Hepatocyte (in vitro differentiated cells): Measurements from ENCODE around the gene GNB3. TPM values are rescaled to one million over a fixed set of nuclear protein-coding genes. Genes with fewer than 3 reads are reported as not detected.

Experiments used
- DNase-seq: peaks from one replicate; pipeline ENCODE4 v3.0.0-alpha.2; 2016; ENCODE audit warnings: low spot score
- H2AFZ ChIP-seq: fragments of 200-600 bp; sonication (generic); 2 replicates; pipeline ENCODE4 v1.6.0; 2016; ENCODE audit warnings: antibody characterized with exemption, mild to moderate bottlenecking
- H3K27ac ChIP-seq: fragments of 200-600 bp; sonication (generic); 2 replicates; pipeline ENCODE4 v1.5.1; 2016; ENCODE audit warnings: mild to moderate bottlenecking
- H3K27me3 ChIP-seq: fragments of 200-600 bp; sonication (generic); 2 replicates; pipeline ENCODE4 v1.6.1; 2016
- H3K36me3 ChIP-seq: fragments of 200-600 bp; sonication (generic); replicated peaks from 2 replicates; pipeline ENCODE4 v1.5.1; 2016; ENCODE audit warnings: low read depth; ENCODE audit not compliant: insufficient read depth
- H3K4me1 ChIP-seq: fragments of 200-600 bp; sonication (generic); 2 replicates; pipeline ENCODE4 v1.5.1; 2016; ENCODE audit warnings: mild to moderate bottlenecking, moderate library complexity; ENCODE audit not compliant: insufficient read depth
- H3K4me2 ChIP-seq: fragments of 200-600 bp; sonication (generic); 2 replicates; pipeline ENCODE4 v1.6.0; 2016
- H3K4me3 ChIP-seq: fragments of 200-600 bp; sonication (generic); 2 replicates; pipeline ENCODE4 v1.5.1; 2016; ENCODE audit warnings: mild to moderate bottlenecking
- H3K79me2 ChIP-seq: fragments of 200-600 bp; sonication (generic); 2 replicates; pipeline ENCODE4 v1.6.0; 2017; ENCODE audit warnings: mild to moderate bottlenecking
- H3K9me2 ChIP-seq: fragments of 200-600 bp; sonication (generic); replicated peaks from 2 replicates; pipeline ENCODE4 v1.6.0; 2017; ENCODE audit warnings: mild to moderate bottlenecking; ENCODE audit not compliant: insufficient read depth
- H3K9me3 ChIP-seq: fragments of 200-600 bp; sonication (generic); 2 replicates; pipeline ENCODE4 v1.5.1; 2016; ENCODE audit warnings: low read depth, mild to moderate bottlenecking
- H4K20me1 ChIP-seq: fragments of 200-600 bp; sonication (generic); 2 replicates; pipeline ENCODE4 v1.6.0; 2016; ENCODE audit warnings: mild to moderate bottlenecking; ENCODE audit not compliant: insufficient read depth, poor library complexity, severe bottlenecking
- CTCF ChIP-seq: fragments of 200-600 bp; sonication (generic); IDR thresholded peaks from 2 replicates; pipeline ENCODE4 v1.5.1; 2016; ENCODE audit warnings: antibody characterized with exemption, mild to moderate bottlenecking; ENCODE audit not compliant: poor library complexity
- EZH2 ChIP-seq: fragments of 200-600 bp; sonication (generic); IDR thresholded peaks from 2 replicates; pipeline ENCODE4 v1.6.1; 2016; ENCODE audit warnings: antibody characterized with exemption, mild to moderate bottlenecking, borderline replicate concordance
- EZH2phosphoT487 ChIP-seq: fragments of 200-600 bp; sonication (generic); IDR thresholded peaks from one replicate; pipeline ENCODE4 v1.6.1; 2018; ENCODE audit warnings: antibody characterized with exemption, mild to moderate bottlenecking, low read depth, moderate library complexity; ENCODE audit not compliant: unreplicated experiment, severe bottlenecking
- WGBS: methylation state at CpG from one replicate; pipeline ENCODE4 v1.1.6; 2016; ENCODE audit warnings: low lambda C conversion rate; ENCODE audit errors: missing lambda C conversion rate; 5-methylcytosine and 5-hydroxymethylcytosine counted together
- polyA plus RNA-seq: library from polyadenylated mRNA; unstranded; fragments of >200 nt; fragmentation: Nextera tagmentation; extraction: Ambion mirVana; gene quantifications from 2 replicates; pipeline ENCODE4 v1.2.1, GENCODE V29; 2016
- total RNA-seq: library from RNA; depleted of rRNA; stranded (reverse); fragments of >200 nt; gene quantifications from 2 replicates; pipeline ENCODE4 v1.2.3, GENCODE V29; 2014

GNB3 gene
- total and polyA plus RNA-seq, 2 experiments from 2014 or later = 2.6 to 10.2 TPM

- TF ChIP-seq CTCF = no peak
- TF ChIP-seq EZH2phosphoT487 = no peak
- no peak for TF ChIP-seq EZH2
- H3K27ac ChIP-seq = no peak overlapping the region
- H3K4me2 ChIP-seq = no peak overlapping the region
- no peak overlapping the region for H2AFZ ChIP-seq
- H3K27me3 ChIP-seq = no peaks in the 10 kb centered on the region
- no peak for DNase-seq
- H3K4me1 ChIP-seq = peaks cover 3% of the 10 kb centered on the region
- peaks cover 6% of the 10 kb centered on the region for H3K79me2 ChIP-seq
- 93% methylated on average over 12 of the region's 12 CpGs for WGBS
- H3K36me3 ChIP-seq = no peaks in the 10 kb centered on the region
- H3K9me3 ChIP-seq = no peaks in the 10 kb centered on the region
- no peaks in the 10 kb centered on the region for H3K9me2 ChIP-seq
- no peak overlapping the region for H3K4me3 ChIP-seq
- no peaks in the 10 kb centered on the region for H4K20me1 ChIP-seq
Measured at GRCh38 chr12:6831450-6831995, 9.2 kb upstream of the GNB3 start.

GRCh38 chr12:6832125-6832524, 8.6 kb upstream of the GNB3 start:
- no peaks in the 10 kb centered on the region for H3K36me3 ChIP-seq
- H4K20me1 ChIP-seq = no peaks in the 10 kb centered on the region
- H3K79me2 ChIP-seq = peaks cover 6% of the 10 kb centered on the region
- H3K27ac ChIP-seq = no peak overlapping the region
- WGBS = 95% methylated on average over 4 of the region's 4 CpGs
- peaks cover 2% of the 10 kb centered on the region for H3K4me1 ChIP-seq
- no peak overlapping the region for H2AFZ ChIP-seq
- no peaks in the 10 kb centered on the region for H3K27me3 ChIP-seq
- no peaks in the 10 kb centered on the region for H3K9me3 ChIP-seq
- H3K4me2 ChIP-seq = no peak overlapping the region
- no peak for DNase-seq
- TF ChIP-seq EZH2 (no peak), CTCF (no peak), EZH2phosphoT487 (no peak)
- H3K4me3 ChIP-seq = no peak overlapping the region
- H3K9me2 ChIP-seq = no peaks in the 10 kb centered on the region

GRCh38 chr12:6833189-6833890, 7.4 kb upstream of the GNB3 start:
- H3K4me2 ChIP-seq = no peak overlapping the region
- H4K20me1 ChIP-seq = no peaks in the 10 kb centered on the region
- WGBS = 90% methylated on average over 6 of the region's 6 CpGs
- no peak overlapping the region for H3K4me3 ChIP-seq
- H3K27me3 ChIP-seq = no peaks in the 10 kb centered on the region
- H3K36me3 ChIP-seq = no peaks in the 10 kb centered on the region
- no peaks in the 10 kb centered on the region for H3K4me1 ChIP-seq
- no peak overlapping the region for H3K27ac ChIP-seq
- no peaks in the 10 kb centered on the region for H3K9me3 ChIP-seq
- DNase-seq = no peak
- no peak overlapping the region for H2AFZ ChIP-seq
- peaks cover 6% of the 10 kb centered on the region for H3K79me2 ChIP-seq
- no peak for TF ChIP-seq EZH2
- TF ChIP-seq CTCF = no peak
- TF ChIP-seq EZH2phosphoT487 = no peak
- H3K9me2 ChIP-seq = no peaks in the 10 kb centered on the region
